Keratinocyte (primary cell): ENCODE measurements around the gene SYNCRIP. TPM values are rescaled to one million over a fixed set of nuclear protein-coding genes. Genes with fewer than 3 reads are reported as not detected.
"Not testable (repeated sequence)": the region's sequence is repeated elsewhere in the genome, so short reads cannot be mapped to it uniquely, and the experiment has no call there.

ENCODE experiments used
- DNase-seq: peaks from one replicate; pipeline ENCODE4 v3.0.0-alpha.2; 2011; ENCODE audit warnings: low read depth, missing footprints, low spot score
- FAIRE-seq: peaks from 2 replicates; lab custom pipeline; 2011; peaks lifted over from hg19 to GRCh38; lab: Jason Lieb, UNC
- H2AFZ ChIP-seq: 2 replicates; pipeline ENCODE4 v1.6.0; 2012; ENCODE audit warnings: low read length, control low read depth, inconsistent platforms; ENCODE audit not compliant: control insufficient read depth
- H3K27ac ChIP-seq: 2 replicates; pipeline ENCODE4 v1.5.1; 2011; ENCODE audit warnings: low read length; ENCODE audit not compliant: control insufficient read depth, insufficient read depth
- H3K27me3 ChIP-seq: 3 replicates; pipeline ENCODE4 v1.6.0; 2011; ENCODE audit warnings: low read length; ENCODE audit not compliant: control insufficient read depth, insufficient read depth; ENCODE audit errors: extremely low read depth
- H3K36me3 ChIP-seq, 2 experiments: 2 replicates in 1 of 2; 3 replicates in 1 of 2; pipeline ENCODE4 v1.5.1; 2011; ENCODE audit warnings: low read length in 2 of 2, mild to moderate bottlenecking in 1 of 2; ENCODE audit not compliant: control insufficient read depth in 2 of 2, insufficient read depth in 2 of 2; ENCODE audit errors: extremely low read depth in 1 of 2
- H3K4me1 ChIP-seq: 3 replicates; pipeline ENCODE4 v1.5.1; 2011; ENCODE audit warnings: low read length; ENCODE audit not compliant: control insufficient read depth, insufficient read depth; ENCODE audit errors: extremely low read depth
- H3K4me2 ChIP-seq: 3 replicates; pipeline ENCODE4 v1.6.0; 2011; ENCODE audit warnings: low read depth, low read length; ENCODE audit not compliant: control insufficient read depth, insufficient read depth; ENCODE audit errors: extremely low read depth
- H3K4me3 ChIP-seq, 3 experiments: fragments of 200-600 bp in 1 of 3; sonication (generic) in 1 of 3; 2 replicates in 2 of 3; 3 replicates in 1 of 3; pipeline ENCODE4 v1.5.1; 2011 to 2016; ENCODE audit warnings: low read length in 3 of 3, mild to moderate bottlenecking in 3 of 3, control low read depth in 2 of 3, inconsistent platforms in 1 of 3, low read depth in 1 of 3, mixed read lengths in 1 of 3, mixed run types in 1 of 3, moderate library complexity in 1 of 3; ENCODE audit not compliant: control insufficient read depth in 2 of 3, insufficient read depth in 2 of 3; ENCODE audit errors: extremely low read depth in 1 of 3
- H3K79me2 ChIP-seq: 2 replicates; pipeline ENCODE4 v1.6.0; 2012; ENCODE audit warnings: low read length; ENCODE audit not compliant: control insufficient read depth, insufficient read depth
- H3K9ac ChIP-seq: 3 replicates; pipeline ENCODE4 v1.6.0; 2011; ENCODE audit warnings: low read length; ENCODE audit not compliant: control insufficient read depth, insufficient read depth; ENCODE audit errors: extremely low read depth
- H3K9me1 ChIP-seq: 3 replicates; pipeline ENCODE4 v1.6.0; 2011; ENCODE audit warnings: low read length; ENCODE audit not compliant: control insufficient read depth, insufficient read depth; ENCODE audit errors: extremely low read depth
- H3K9me3 ChIP-seq: 2 replicates; pipeline ENCODE4 v1.5.1; 2012; ENCODE audit warnings: low read depth, low read length; ENCODE audit not compliant: control insufficient read depth
- H4K20me1 ChIP-seq: 3 replicates; pipeline ENCODE4 v1.6.0; 2011; ENCODE audit warnings: low read length; ENCODE audit not compliant: control insufficient read depth, insufficient read depth; ENCODE audit errors: extremely low read depth
- CTCF ChIP-seq, 3 experiments: IDR thresholded peaks in 1 of 3; conservative IDR thresholded peaks in 1 of 3; optimal IDR thresholded peaks in 1 of 3; 2 replicates in 2 of 3; 3 replicates in 1 of 3; pipeline versions ENCODE3 to v1.5.1; 2011; ENCODE audit warnings: low read length in 3 of 3, mild to moderate bottlenecking in 3 of 3, moderate library complexity in 2 of 3, control low read depth in 1 of 3, inconsistent platforms in 1 of 3; ENCODE audit not compliant: insufficient read depth in 2 of 3; ENCODE audit errors: extremely low read depth in 1 of 3
- EZH2 ChIP-seq: IDR thresholded peaks from one replicate; pipeline ENCODE4 v1.6.1; 2012; ENCODE audit warnings: inconsistent platforms, mild to moderate bottlenecking, low read length, moderate library complexity
- dilution Hi-C: fragments of 300-500 bp; cut with MboI; formaldehyde crosslinking; loops from one replicate; pipeline ENCODE4 v1.7.0; 2020; ENCODE audit warnings: low sequenced_read_pairs; ENCODE audit not compliant: extremely low pct_ligation_motif_present
- polyA plus RNA-seq, 5 experiments: library from polyadenylated mRNA; depleted of rRNA in 3 of 5; stranded (reverse) in 3 of 5; stranded (forward) in 1 of 5; unstranded in 1 of 5; fragments of >200 nt; gene quantifications; 1 replicate in 1 of 5; 2 replicates in 3 of 5; 3 replicates in 1 of 5; pipeline versions ENCODE4 v1.2.1 to v1.2.3, GENCODE V29; 2011 to 2012; ENCODE audit warnings: missing spikeins in 2 of 5, low read depth in 1 of 5, low replicate concordance in 1 of 5

The SYNCRIP gene
- polyA plus RNA-seq, 1 donor (not counting 4 experiments of a cell fraction or from before 2014, with no cell fraction given), result 56.8 TPM

GRCh38 chr6:85591207-85591606, 51.5 kb downstream of the SYNCRIP start:
- dilution Hi-C loops, result no loop called here
- no peaks in the 10 kb centered on the region for H4K20me1 ChIP-seq
- no peak for TF ChIP-seq CTCF (optimal IDR thresholded peaks at IDR 0.05 in 1 of 3, IDR thresholded peaks at IDR 0.05 in 1 of 3, conservative IDR thresholded peaks at IDR 0.05 in 1 of 3; ENCODE audit: extremely low read depth in 1 of 3, insufficient read depth in 2 of 3, low read length in 3 of 3)
- TF ChIP-seq EZH2, result no peak
- H3K9ac ChIP-seq, result no peak overlapping the region
- H2AFZ ChIP-seq, result no peak overlapping the region
- H3K79me2 ChIP-seq, result peaks cover 60% of the 10 kb centered on the region
- peaks cover 9% of the 10 kb centered on the region for H3K4me1 ChIP-seq
- H3K36me3 ChIP-seq, result no peaks in the 10 kb centered on the region
- H3K4me2 ChIP-seq, result no peak overlapping the region
- no peak overlapping the region for H3K4me3 ChIP-seq
- H3K27me3 ChIP-seq, result no peaks in the 10 kb centered on the region
- H3K9me1 ChIP-seq, result no peaks in the 10 kb centered on the region
- DNase-seq (no peak), FAIRE-seq (no peak)
- no peaks in the 10 kb centered on the region for H3K9me3 ChIP-seq
- H3K27ac ChIP-seq, result no peak overlapping the region

GRCh38 chr6:85585741-85586140, 56.9 kb downstream of the SYNCRIP start:
- Histone ChIP-seq H3K79me2 (peaks cover 84% of the 10 kb centered on the region), H3K4me3 (no peak overlapping the region), H4K20me1 (no peaks in the 10 kb centered on the region), H3K27me3 (no peaks in the 10 kb centered on the region), H3K36me3 (no peaks in the 10 kb centered on the region), H3K4me1 (peaks cover 6% of the 10 kb centered on the region), H3K9ac (no peak overlapping the region), H3K4me2 (no peak overlapping the region), H3K9me3 (no peaks in the 10 kb centered on the region), H3K9me1 (peaks cover 4% of the 10 kb centered on the region), H3K27ac (no peak overlapping the region), H2AFZ (no peak overlapping the region)
- TF ChIP-seq CTCF (optimal IDR thresholded peaks at IDR 0.05 in 1 of 3, IDR thresholded peaks at IDR 0.05 in 1 of 3, conservative IDR thresholded peaks at IDR 0.05 in 1 of 3; ENCODE audit: extremely low read depth in 1 of 3, insufficient read depth in 2 of 3, low read length in 3 of 3) (no peak), EZH2 (no peak)
- DNase-seq (no peak), FAIRE-seq (no peak)
- dilution Hi-C loops, result no loop called here

GRCh38 chr6:85582832-85583231, 59.9 kb downstream of the SYNCRIP start:
- H3K79me2 ChIP-seq, result peaks cover 86% of the 10 kb centered on the region
- H3K4me3 ChIP-seq, H3K27ac ChIP-seq, DNase-seq, H3K9me1 ChIP-seq, H3K4me2 ChIP-seq, dilution Hi-C loops, H2AFZ ChIP-seq, H3K9me3 ChIP-seq, FAIRE-seq, H3K27me3 ChIP-seq, H4K20me1 ChIP-seq, H3K4me1 ChIP-seq, H3K9ac ChIP-seq: not testable (repeated sequence)
- H3K36me3 ChIP-seq, result peaks cover 1 to 11% of the 10 kb centered on the region in 2 experiments
